ENCODE data around the gene STAC2. TPM values are rescaled to one million over a fixed set of nuclear protein-coding genes. Genes with fewer than 3 reads are reported as not detected.

STAC2 gene
- total and polyA plus RNA-seq, 2 of the 13 experiments (the other 11 are each of a cell fraction or from before 2014, with no cell fraction given): not detected

GRCh38 chr17:39244016-39244599 lies 18.4 kb upstream of the STAC2 start (continued):
- peak; percentile 59; the same call in 1 of the 2 replicates for TF ChIP-seq ZNF687 (CRISPR knock-in tag; IDR thresholded peaks at IDR 0.05)
- TF ChIP-seq, protein P1, sequence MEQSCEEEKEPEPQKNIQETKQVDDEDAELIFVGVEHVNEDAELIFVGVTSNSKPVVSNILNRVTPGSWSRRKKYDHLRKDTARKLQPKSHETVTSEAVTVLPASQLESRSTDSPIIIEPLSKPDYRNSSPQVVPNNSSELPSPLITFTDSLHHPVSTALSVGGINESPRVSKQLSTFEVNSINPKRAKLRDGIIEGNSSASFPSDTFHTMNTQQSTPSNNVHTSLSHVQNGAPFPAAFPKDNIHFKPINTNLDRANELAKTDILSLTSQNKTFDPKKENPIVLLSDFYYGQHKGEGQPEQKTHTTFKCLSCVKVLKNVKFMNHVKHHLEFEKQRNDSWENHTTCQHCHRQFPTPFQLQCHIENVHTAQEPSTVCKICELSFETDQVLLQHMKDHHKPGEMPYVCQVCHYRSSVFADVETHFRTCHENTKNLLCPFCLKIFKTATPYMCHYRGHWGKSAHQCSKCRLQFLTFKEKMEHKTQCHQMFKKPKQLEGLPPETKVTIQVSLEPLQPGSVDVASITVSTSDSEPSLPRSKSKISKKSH (CRISPR knock-in tag; IDR thresholded peaks at IDR 0.05; ENCODE audit: borderline replicate concordance): peak; percentile 56; the same call in 1 of the 2 replicates
- 0 out of 2 replicates have a peak, but pooled peaks have one; percentile 13 for TF ChIP-seq ARHGAP35 (CRISPR knock-in tag; IDR thresholded peaks at IDR 0.05; ENCODE audit: borderline replicate concordance)
- no peak for TF ChIP-seq ZNF644 (CRISPR knock-in tag; IDR thresholded peaks at IDR 0.05; ENCODE audit: low read depth)
- peak; percentile 6 for TF ChIP-seq ASH2L (IDR thresholded peaks at IDR 0.05; ENCODE audit: insufficient read length, low read depth, low read length)
- TF ChIP-seq ZNF556 (CRISPR knock-in tag; IDR thresholded peaks at IDR 0.05; ENCODE audit: borderline replicate concordance): 0 out of 2 replicates have a peak, but pooled peaks have one; percentile 0
- peak; percentile 52; the same call in 1 of the 2 replicates for TF ChIP-seq ZMAT3 (CRISPR knock-in tag; conservative IDR thresholded peaks at IDR 0.05)
- no peak for TF ChIP-seq MLXIP (CRISPR knock-in tag; IDR thresholded peaks at IDR 0.05; ENCODE audit: borderline replicate concordance)
- TF ChIP-seq SRSF4 (IDR thresholded peaks at IDR 0.05; ENCODE audit: low read depth, low read length, poor library complexity, severe bottlenecking): no peak
- TF ChIP-seq RFXAP (CRISPR knock-in tag; IDR thresholded peaks at IDR 0.05; ENCODE audit: borderline replicate concordance): no peak
- TF ChIP-seq, protein P2, sequence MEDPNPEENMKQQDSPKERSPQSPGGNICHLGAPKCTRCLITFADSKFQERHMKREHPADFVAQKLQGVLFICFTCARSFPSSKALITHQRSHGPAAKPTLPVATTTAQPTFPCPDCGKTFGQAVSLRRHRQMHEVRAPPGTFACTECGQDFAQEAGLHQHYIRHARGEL (CRISPR knock-in tag; IDR thresholded peaks at IDR 0.05): no peak
- no peak for TF ChIP-seq TFAP4 (IDR thresholded peaks at IDR 0.05; ENCODE audit: borderline replicate concordance, low read depth)
- TF ChIP-seq ARID4A (CRISPR knock-in tag; IDR thresholded peaks at IDR 0.05; ENCODE audit: borderline replicate concordance): 0 out of 2 replicates have a peak, but pooled peaks have one; percentile 3
